Smooth muscle cell (in vitro differentiated cells): ENCODE results near the gene FLNC. TPM values are rescaled to one million over a fixed set of nuclear protein-coding genes. Genes with fewer than 3 reads are reported as not detected.
A peak's percentile ranks its signal among the peaks of the same experiment; 100 is the strongest.

Experiments used
- DNase-seq: peaks from one replicate; lab custom pipeline; 2025; ENCODE audit not compliant: unreplicated experiment; lab: John Stamatoyannopoulos, UW
- H2AFZ ChIP-seq: fragments of 200-600 bp; sonication (generic); 2 replicates; pipeline ENCODE4 v1.6.0; 2016; ENCODE audit warnings: antibody characterized with exemption, low read depth, mild to moderate bottlenecking
- H3F3A ChIP-seq: fragments of 200-600 bp; sonication (generic); 2 replicates; pipeline ENCODE4 v1.6.0; 2017; ENCODE audit warnings: antibody characterized with exemption, low read depth
- H3K27ac ChIP-seq: fragments of 200-600 bp; sonication (generic); 2 replicates; pipeline ENCODE4 v1.5.1; 2016; ENCODE audit warnings: low read depth, mild to moderate bottlenecking
- H3K27me3 ChIP-seq: fragments of 200-600 bp; sonication (generic); 2 replicates; pipeline ENCODE4 v1.6.1; 2016; ENCODE audit warnings: low read depth, mild to moderate bottlenecking
- H3K36me3 ChIP-seq: fragments of 200-600 bp; sonication (generic); 2 replicates; pipeline ENCODE4 v1.5.1; 2016; ENCODE audit warnings: low read depth
- H3K4me1 ChIP-seq: fragments of 200-600 bp; sonication (generic); 2 replicates; pipeline ENCODE4 v1.5.1; 2016; ENCODE audit warnings: low read depth
- H3K4me2 ChIP-seq: fragments of 200-600 bp; sonication (generic); 2 replicates; pipeline ENCODE4 v1.6.0; 2016; ENCODE audit warnings: mild to moderate bottlenecking
- H3K4me3 ChIP-seq: fragments of 200-600 bp; sonication (generic); 2 replicates; pipeline ENCODE4 v1.5.1; 2016; ENCODE audit warnings: mild to moderate bottlenecking
- H3K79me2 ChIP-seq: fragments of 200-600 bp; sonication (generic); 2 replicates; pipeline ENCODE4 v1.6.0; 2016; ENCODE audit warnings: low read depth, mild to moderate bottlenecking
- H3K9ac ChIP-seq: fragments of 200-600 bp; sonication (generic); 2 replicates; pipeline ENCODE4 v1.6.0; 2016; ENCODE audit warnings: low read depth
- H3K9me3 ChIP-seq: fragments of 200-600 bp; sonication (generic); replicated peaks from 2 replicates; pipeline ENCODE4 v1.5.1; 2016; ENCODE audit warnings: low read depth
- H4K20me1 ChIP-seq: fragments of 200-600 bp; sonication (generic); 2 replicates; pipeline ENCODE4 v1.6.0; 2016; ENCODE audit warnings: low read depth
- CTCF ChIP-seq: fragments of 200-600 bp; sonication (generic); IDR thresholded peaks from 2 replicates; pipeline ENCODE4 v1.5.1; 2017; ENCODE audit warnings: borderline replicate concordance, mild to moderate bottlenecking, antibody characterized with exemption; ENCODE audit not compliant: insufficient read depth, poor library complexity, severe bottlenecking
- WGBS: methylation state at CpG from one replicate; pipeline ENCODE4 v1.1.7; 2016; ENCODE audit warnings: low lambda C conversion rate; 5-methylcytosine and 5-hydroxymethylcytosine counted together
- polyA plus RNA-seq: library from polyadenylated mRNA; unstranded; fragments of >200 nt; fragmentation: Nextera tagmentation; extraction: Ambion mirVana; gene quantifications from 2 replicates; pipeline ENCODE4 v1.2.1, GENCODE V29; 2016
- total RNA-seq: library from RNA; depleted of rRNA; stranded (reverse); fragments of >200 nt; gene quantifications from 2 replicates; pipeline ENCODE4 v1.2.3, GENCODE V29; 2014

The FLNC gene
- total and polyA plus RNA-seq, 2 experiments from 2014 or later, result 31.7 to 34.2 TPM

GRCh38 chr7:128878226-128879105, 48.3 kb downstream of the FLNC start:
- no peaks in the 10 kb centered on the region for H3K36me3 ChIP-seq
- no peak overlapping the region for H3K9ac ChIP-seq
- no peak overlapping the region for H3K27ac ChIP-seq
- H3K4me1 ChIP-seq, result no peaks in the 10 kb centered on the region
- DNase-seq, result no peak
- no peak overlapping the region for H2AFZ ChIP-seq
- H3K27me3 ChIP-seq, result no peaks in the 10 kb centered on the region
- no peaks in the 10 kb centered on the region for H3K9me3 ChIP-seq
- H3K4me3 ChIP-seq, result no peak overlapping the region
- 97% methylated on average over 14 of the region's 14 CpGs for WGBS
- H3K79me2 ChIP-seq, result no peaks in the 10 kb centered on the region
- no peaks in the 10 kb centered on the region for H4K20me1 ChIP-seq
- no peak for TF ChIP-seq CTCF
- no peak overlapping the region for H3K4me2 ChIP-seq
- H3F3A ChIP-seq, result no peaks in the 10 kb centered on the region

GRCh38 chr7:128879461-128879938, 49.3 kb downstream of the FLNC start:
- Histone ChIP-seq H3K79me2 (no peaks in the 10 kb centered on the region), H3K4me2 (no peak overlapping the region), H3K4me1 (no peaks in the 10 kb centered on the region), H3K4me3 (no peak overlapping the region), H3K27me3 (no peaks in the 10 kb centered on the region), H4K20me1 (no peaks in the 10 kb centered on the region), H3K36me3 (no peaks in the 10 kb centered on the region), H3K27ac (no peak overlapping the region), H3K9me3 (no peaks in the 10 kb centered on the region), H3F3A (no peaks in the 10 kb centered on the region), H3K9ac (no peak overlapping the region), H2AFZ (no peak overlapping the region)
- WGBS, result 93% methylated on average over 19 of the region's 19 CpGs
- TF ChIP-seq CTCF, result no peak
- DNase-seq, result no peak

- H3K79me2 ChIP-seq, result no peaks in the 10 kb centered on the region
- H3K27ac ChIP-seq, result no peak overlapping the region
- H3F3A ChIP-seq, result no peaks in the 10 kb centered on the region
- no peak overlapping the region for H2AFZ ChIP-seq
- no peak for DNase-seq
- H3K4me2 ChIP-seq, result no peak overlapping the region
- H3K4me1 ChIP-seq, result no peaks in the 10 kb centered on the region
- no peaks in the 10 kb centered on the region for H4K20me1 ChIP-seq
- no peak overlapping the region for H3K9ac ChIP-seq
- no peaks in the 10 kb centered on the region for H3K36me3 ChIP-seq
- no peaks in the 10 kb centered on the region for H3K27me3 ChIP-seq
- 47% methylated on average over 28 of the region's 31 CpGs for WGBS
- peak; percentile 62 for TF ChIP-seq CTCF
- no peak overlapping the region for H3K4me3 ChIP-seq
- no peaks in the 10 kb centered on the region for H3K9me3 ChIP-seq
These were observed 49.9 kb downstream of the FLNC start for GRCh38 chr7:128879939-128880746.
